Ishikawa (cell line): ENCODE measurements around the gene SIRT2.

Experiments used
- EP300 ChIP-seq: IDR thresholded peaks from 2 replicates; pipeline ENCODE4 v1.6.1; 2012; ENCODE audit warnings: borderline replicate concordance
- FOXM1 ChIP-seq: IDR thresholded peaks from 2 replicates; pipeline ENCODE4 v1.6.1; 2012; ENCODE audit warnings: low read depth, borderline replicate concordance
- MAX ChIP-seq: IDR thresholded peaks from 2 replicates; pipeline ENCODE4 v1.6.1; 2012
- NFIC ChIP-seq: IDR thresholded peaks from 2 replicates; pipeline ENCODE4 v1.6.1; 2012
- YY1 ChIP-seq: IDR thresholded peaks from 2 replicates; pipeline ENCODE4 v1.6.1; 2012; ENCODE audit warnings: low read depth
- TF ChIP-seq, protein P1 (sequence below): IDR thresholded peaks from 2 replicates; pipeline ENCODE4 v1.6.1; 2012; ENCODE audit warnings: low read depth, mild to moderate bottlenecking

GRCh38 chr19:38846097-38846496, 53.3 kb downstream of the SIRT2 start:
- TF ChIP-seq NFIC (no peak), FOXM1 (no peak), EP300 (no peak), MAX (no peak), YY1 (no peak)
- TF ChIP-seq, protein P1, sequence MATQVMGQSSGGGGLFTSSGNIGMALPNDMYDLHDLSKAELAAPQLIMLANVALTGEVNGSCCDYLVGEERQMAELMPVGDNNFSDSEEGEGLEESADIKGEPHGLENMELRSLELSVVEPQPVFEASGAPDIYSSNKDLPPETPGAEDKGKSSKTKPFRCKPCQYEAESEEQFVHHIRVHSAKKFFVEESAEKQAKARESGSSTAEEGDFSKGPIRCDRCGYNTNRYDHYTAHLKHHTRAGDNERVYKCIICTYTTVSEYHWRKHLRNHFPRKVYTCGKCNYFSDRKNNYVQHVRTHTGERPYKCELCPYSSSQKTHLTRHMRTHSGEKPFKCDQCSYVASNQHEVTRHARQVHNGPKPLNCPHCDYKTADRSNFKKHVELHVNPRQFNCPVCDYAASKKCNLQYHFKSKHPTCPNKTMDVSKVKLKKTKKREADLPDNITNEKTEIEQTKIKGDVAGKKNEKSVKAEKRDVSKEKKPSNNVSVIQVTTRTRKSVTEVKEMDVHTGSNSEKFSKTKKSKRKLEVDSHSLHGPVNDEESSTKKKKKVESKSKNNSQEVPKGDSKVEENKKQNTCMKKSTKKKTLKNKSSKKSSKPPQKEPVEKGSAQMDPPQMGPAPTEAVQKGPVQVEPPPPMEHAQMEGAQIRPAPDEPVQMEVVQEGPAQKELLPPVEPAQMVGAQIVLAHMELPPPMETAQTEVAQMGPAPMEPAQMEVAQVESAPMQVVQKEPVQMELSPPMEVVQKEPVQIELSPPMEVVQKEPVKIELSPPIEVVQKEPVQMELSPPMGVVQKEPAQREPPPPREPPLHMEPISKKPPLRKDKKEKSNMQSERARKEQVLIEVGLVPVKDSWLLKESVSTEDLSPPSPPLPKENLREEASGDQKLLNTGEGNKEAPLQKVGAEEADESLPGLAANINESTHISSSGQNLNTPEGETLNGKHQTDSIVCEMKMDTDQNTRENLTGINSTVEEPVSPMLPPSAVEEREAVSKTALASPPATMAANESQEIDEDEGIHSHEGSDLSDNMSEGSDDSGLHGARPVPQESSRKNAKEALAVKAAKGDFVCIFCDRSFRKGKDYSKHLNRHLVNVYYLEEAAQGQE: no peak
